Lower leg skin (tissue), 3 donors: ENCODE data around the gene CCDC182.

ENCODE experiments used
- CTCF ChIP-seq, 3 donors: fragments of 450-650 bp; IDR thresholded peaks; one replicate each; pipeline ENCODE4 v1.5.1; 2016; ENCODE audit warnings: antibody characterized with exemption in 3 of 3, mild to moderate bottlenecking in 3 of 3, moderate library complexity in 2 of 3
- POLR2A ChIP-seq, 2 donors: fragments of 450-650 bp; IDR thresholded peaks; one replicate each; pipeline ENCODE4 v1.6.1; 2016 to 2017; ENCODE audit warnings: antibody characterized with exemption in 2 of 2, mild to moderate bottlenecking in 1 of 2, moderate library complexity in 1 of 2

- TF ChIP-seq CTCF (IDR thresholded peaks at IDR 0.05) (no peak), POLR2A (IDR thresholded peaks at IDR 0.05) (no peak)
Measured at GRCh38 chr17:57713140-57713539, 32.0 kb downstream of the CCDC182 start.
